Measurements from ENCODE around the gene TMEM259. TPM values are rescaled to one million over a fixed set of nuclear protein-coding genes. Genes with fewer than 3 reads are reported as not detected.

The TMEM259 gene
- total and polyA plus RNA-seq, 2 of the 13 experiments (the other 11 are each of a cell fraction or from before 2014, with no cell fraction given) = 64.7 to 164 TPM

GRCh38 chr19:1040476-1041271 lies 19.8 kb upstream of the TMEM259 start (continued):
- TF ChIP-seq, protein P1, sequence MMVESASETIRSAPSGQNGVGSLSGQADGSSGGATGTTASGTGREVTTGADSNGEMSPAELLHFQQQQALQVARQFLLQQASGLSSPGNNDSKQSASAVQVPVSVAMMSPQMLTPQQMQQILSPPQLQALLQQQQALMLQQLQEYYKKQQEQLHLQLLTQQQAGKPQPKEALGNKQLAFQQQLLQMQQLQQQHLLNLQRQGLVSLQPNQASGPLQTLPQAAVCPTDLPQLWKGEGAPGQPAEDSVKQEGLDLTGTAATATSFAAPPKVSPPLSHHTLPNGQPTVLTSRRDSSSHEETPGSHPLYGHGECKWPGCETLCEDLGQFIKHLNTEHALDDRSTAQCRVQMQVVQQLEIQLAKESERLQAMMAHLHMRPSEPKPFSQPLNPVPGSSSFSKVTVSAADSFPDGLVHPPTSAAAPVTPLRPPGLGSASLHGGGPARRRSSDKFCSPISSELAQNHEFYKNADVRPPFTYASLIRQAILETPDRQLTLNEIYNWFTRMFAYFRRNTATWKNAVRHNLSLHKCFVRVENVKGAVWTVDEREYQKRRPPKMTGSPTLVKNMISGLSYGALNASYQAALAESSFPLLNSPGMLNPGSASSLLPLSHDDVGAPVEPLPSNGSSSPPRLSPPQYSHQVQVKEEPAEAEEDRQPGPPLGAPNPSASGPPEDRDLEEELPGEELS (CRISPR knock-in tag; IDR thresholded peaks at IDR 0.05) = no peak
- no peak for TF ChIP-seq BATF2 (CRISPR knock-in tag; IDR thresholded peaks at IDR 0.05)
- TF ChIP-seq CCDC6 (CRISPR knock-in tag; IDR thresholded peaks at IDR 0.05) = no peak
- TF ChIP-seq, protein P2, sequence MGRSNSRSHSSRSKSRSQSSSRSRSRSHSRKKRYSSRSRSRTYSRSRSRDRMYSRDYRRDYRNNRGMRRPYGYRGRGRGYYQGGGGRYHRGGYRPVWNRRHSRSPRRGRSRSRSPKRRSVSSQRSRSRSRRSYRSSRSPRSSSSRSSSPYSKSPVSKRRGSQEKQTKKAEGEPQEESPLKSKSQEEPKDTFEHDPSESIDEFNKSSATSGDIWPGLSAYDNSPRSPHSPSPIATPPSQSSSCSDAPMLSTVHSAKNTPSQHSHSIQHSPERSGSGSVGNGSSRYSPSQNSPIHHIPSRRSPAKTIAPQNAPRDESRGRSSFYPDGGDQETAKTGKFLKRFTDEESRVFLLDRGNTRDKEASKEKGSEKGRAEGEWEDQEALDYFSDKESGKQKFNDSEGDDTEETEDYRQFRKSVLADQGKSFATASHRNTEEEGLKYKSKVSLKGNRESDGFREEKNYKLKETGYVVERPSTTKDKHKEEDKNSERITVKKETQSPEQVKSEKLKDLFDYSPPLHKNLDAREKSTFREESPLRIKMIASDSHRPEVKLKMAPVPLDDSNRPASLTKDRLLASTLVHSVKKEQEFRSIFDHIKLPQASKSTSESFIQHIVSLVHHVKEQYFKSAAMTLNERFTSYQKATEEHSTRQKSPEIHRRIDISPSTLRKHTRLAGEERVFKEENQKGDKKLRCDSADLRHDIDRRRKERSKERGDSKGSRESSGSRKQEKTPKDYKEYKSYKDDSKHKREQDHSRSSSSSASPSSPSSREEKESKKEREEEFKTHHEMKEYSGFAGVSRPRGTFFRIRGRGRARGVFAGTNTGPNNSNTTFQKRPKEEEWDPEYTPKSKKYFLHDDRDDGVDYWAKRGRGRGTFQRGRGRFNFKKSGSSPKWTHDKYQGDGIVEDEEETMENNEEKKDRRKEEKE (IDR thresholded peaks at IDR 0.05) = no peak
- TF ChIP-seq, protein P3, sequence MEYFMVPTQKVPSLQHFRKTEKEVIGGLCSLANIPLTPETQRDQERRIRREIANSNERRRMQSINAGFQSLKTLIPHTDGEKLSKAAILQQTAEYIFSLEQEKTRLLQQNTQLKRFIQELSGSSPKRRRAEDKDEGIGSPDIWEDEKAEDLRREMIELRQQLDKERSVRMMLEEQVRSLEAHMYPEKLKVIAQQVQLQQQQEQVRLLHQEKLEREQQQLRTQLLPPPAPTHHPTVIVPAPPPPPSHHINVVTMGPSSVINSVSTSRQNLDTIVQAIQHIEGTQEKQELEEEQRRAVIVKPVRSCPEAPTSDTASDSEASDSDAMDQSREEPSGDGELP (IDR thresholded peaks at IDR 0.05; ENCODE audit: borderline replicate concordance, low read depth) = peak; percentile 95
- no peak for TF ChIP-seq HNF4G (IDR thresholded peaks at IDR 0.05; ENCODE audit: borderline replicate concordance, low read depth, low read length)
- TF ChIP-seq HNF4G (CRISPR knock-in tag; IDR thresholded peaks at IDR 0.05; ENCODE audit: borderline replicate concordance, low read depth) = no peak
- peak; percentile 25; the same call in 1 of the 2 replicates for TF ChIP-seq HOXA3 (CRISPR knock-in tag; IDR thresholded peaks at IDR 0.05)
- TF ChIP-seq ZNF589 (CRISPR knock-in tag; conservative IDR thresholded peaks at IDR 0.05) = no peak
- TF ChIP-seq SAP130 (CRISPR knock-in tag; IDR thresholded peaks at IDR 0.05; ENCODE audit: low read depth) = peak; percentile 73
- peak; percentile 72; the same call in 1 of the 2 replicates for TF ChIP-seq SIN3A (IDR thresholded peaks at IDR 0.05; ENCODE audit: borderline replicate concordance, low read depth, low read length)
- TF ChIP-seq CHD2 (IDR thresholded peaks at IDR 0.05; ENCODE audit: low read depth, low read length) = no peak
- 0 out of 2 replicates have a peak, but pooled peaks have one; percentile 15 for TF ChIP-seq ZHX2 (IDR thresholded peaks at IDR 0.05; ENCODE audit: low read depth)
- TF ChIP-seq ZHX2 (CRISPR knock-in tag; IDR thresholded peaks at IDR 0.05; ENCODE audit: borderline replicate concordance) = no peak
- TF ChIP-seq FOXO1 (CRISPR knock-in tag; IDR thresholded peaks at IDR 0.05) = no peak
- TF ChIP-seq ZNF431 (CRISPR knock-in tag; IDR thresholded peaks at IDR 0.05; ENCODE audit: borderline replicate concordance, low read depth) = no peak
- TF ChIP-seq ZNF629 (CRISPR knock-in tag; conservative IDR thresholded peaks at IDR 0.05) = peak; percentile 96

Measured in HepG2 (cell line).